Measurements from ENCODE around the gene LCMT2.
"Not testable (repeated sequence)": the region's sequence is repeated elsewhere in the genome, so short reads cannot be mapped to it uniquely, and the experiment has no call there.

DNA sequence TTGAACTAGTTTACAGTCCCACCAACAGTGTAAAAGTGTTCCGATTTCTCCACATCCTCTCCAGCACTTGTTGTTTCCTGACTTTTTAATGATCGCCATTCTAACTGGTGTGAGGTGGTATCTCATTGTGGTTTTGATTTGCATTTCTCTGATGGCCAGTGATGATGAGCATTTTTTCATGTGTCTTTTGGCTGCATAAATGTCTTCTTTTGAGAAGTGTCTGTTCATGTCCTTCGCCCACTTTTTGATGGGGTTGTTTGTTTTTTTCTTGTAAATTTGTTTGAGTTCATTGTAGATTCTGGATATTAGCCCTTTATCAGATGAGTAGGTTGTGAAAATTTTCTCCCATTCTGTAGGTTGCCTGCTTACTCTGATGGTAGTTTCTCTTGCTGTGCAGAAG is 40.7 kb downstream of the LCMT2 start:
- TF ChIP-seq SMC3 (conservative IDR thresholded peaks at IDR 0.05; ENCODE audit: poor library complexity); EP300 (conservative IDR thresholded peaks at IDR 0.05; ENCODE audit: poor library complexity, severe bottlenecking); EZH2 (IDR thresholded peaks at IDR 0.05; ENCODE audit: borderline replicate concordance, insufficient read depth, low read length, poor library complexity, severe bottlenecking); POLR2AphosphoS5 (IDR thresholded peaks at IDR 0.05); RAD21 (conservative IDR thresholded peaks at IDR 0.05); TAF1 (IDR thresholded peaks at IDR 0.05; ENCODE audit: low read depth): not testable (repeated sequence)
- TF ChIP-seq, protein P1, sequence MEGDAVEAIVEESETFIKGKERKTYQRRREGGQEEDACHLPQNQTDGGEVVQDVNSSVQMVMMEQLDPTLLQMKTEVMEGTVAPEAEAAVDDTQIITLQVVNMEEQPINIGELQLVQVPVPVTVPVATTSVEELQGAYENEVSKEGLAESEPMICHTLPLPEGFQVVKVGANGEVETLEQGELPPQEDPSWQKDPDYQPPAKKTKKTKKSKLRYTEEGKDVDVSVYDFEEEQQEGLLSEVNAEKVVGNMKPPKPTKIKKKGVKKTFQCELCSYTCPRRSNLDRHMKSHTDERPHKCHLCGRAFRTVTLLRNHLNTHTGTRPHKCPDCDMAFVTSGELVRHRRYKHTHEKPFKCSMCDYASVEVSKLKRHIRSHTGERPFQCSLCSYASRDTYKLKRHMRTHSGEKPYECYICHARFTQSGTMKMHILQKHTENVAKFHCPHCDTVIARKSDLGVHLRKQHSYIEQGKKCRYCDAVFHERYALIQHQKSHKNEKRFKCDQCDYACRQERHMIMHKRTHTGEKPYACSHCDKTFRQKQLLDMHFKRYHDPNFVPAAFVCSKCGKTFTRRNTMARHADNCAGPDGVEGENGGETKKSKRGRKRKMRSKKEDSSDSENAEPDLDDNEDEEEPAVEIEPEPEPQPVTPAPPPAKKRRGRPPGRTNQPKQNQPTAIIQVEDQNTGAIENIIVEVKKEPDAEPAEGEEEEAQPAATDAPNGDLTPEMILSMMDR (IDR thresholded peaks at IDR 0.05; ENCODE audit: poor library complexity, severe bottlenecking) = not testable (repeated sequence)
- TF ChIP-seq, protein P2, sequence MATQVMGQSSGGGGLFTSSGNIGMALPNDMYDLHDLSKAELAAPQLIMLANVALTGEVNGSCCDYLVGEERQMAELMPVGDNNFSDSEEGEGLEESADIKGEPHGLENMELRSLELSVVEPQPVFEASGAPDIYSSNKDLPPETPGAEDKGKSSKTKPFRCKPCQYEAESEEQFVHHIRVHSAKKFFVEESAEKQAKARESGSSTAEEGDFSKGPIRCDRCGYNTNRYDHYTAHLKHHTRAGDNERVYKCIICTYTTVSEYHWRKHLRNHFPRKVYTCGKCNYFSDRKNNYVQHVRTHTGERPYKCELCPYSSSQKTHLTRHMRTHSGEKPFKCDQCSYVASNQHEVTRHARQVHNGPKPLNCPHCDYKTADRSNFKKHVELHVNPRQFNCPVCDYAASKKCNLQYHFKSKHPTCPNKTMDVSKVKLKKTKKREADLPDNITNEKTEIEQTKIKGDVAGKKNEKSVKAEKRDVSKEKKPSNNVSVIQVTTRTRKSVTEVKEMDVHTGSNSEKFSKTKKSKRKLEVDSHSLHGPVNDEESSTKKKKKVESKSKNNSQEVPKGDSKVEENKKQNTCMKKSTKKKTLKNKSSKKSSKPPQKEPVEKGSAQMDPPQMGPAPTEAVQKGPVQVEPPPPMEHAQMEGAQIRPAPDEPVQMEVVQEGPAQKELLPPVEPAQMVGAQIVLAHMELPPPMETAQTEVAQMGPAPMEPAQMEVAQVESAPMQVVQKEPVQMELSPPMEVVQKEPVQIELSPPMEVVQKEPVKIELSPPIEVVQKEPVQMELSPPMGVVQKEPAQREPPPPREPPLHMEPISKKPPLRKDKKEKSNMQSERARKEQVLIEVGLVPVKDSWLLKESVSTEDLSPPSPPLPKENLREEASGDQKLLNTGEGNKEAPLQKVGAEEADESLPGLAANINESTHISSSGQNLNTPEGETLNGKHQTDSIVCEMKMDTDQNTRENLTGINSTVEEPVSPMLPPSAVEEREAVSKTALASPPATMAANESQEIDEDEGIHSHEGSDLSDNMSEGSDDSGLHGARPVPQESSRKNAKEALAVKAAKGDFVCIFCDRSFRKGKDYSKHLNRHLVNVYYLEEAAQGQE (IDR thresholded peaks at IDR 0.05; ENCODE audit: borderline replicate concordance) = not testable (repeated sequence)
